Activated CD8-positive, alpha-beta T cell treated with anti-CD3 and anti-CD28 coated beads, Interleukin-2, amount 10 ng/mL, durations not matched to agents 7 days and 5 days (primary cell): ENCODE results near the gene EEF2K. TPM values are rescaled to one million over a fixed set of nuclear protein-coding genes. Genes with fewer than 3 reads are reported as not detected.

ENCODE experiments used
- ATAC-seq: fragments of 150-1000 bp; cut with Tn5 transposase; one replicate; pipeline ENCODE4 v1.10.0; 2021; ENCODE audit warnings: moderate library complexity
- CTCF ChIA-PET: fragments of 350-600 bp; sonication (Branson Sonifier 250); formaldehyde crosslinking; loops from one replicate; lab custom pipeline; 2021; ENCODE audit warnings: antibody characterized with exemption; lab: Charles Lee
- POLR2A ChIA-PET: fragments of 350-600 bp; sonication (Branson Sonifier 250); formaldehyde crosslinking; loops from one replicate; lab custom pipeline; 2021; ENCODE audit warnings: antibody characterized with exemption; lab: Charles Lee
- DNase-seq: peaks from one replicate; pipeline ENCODE4 v3.0.0-alpha.2; 2020
- H3K27ac Mint-ChIP-seq: one replicate; pipeline ENCODE4 v1.8.0; 2021; ENCODE audit warnings: mild to moderate bottlenecking, mixed read lengths
- H3K27me3 Mint-ChIP-seq: one replicate; pipeline ENCODE4 v1.8.0; 2021; ENCODE audit warnings: low read depth, mixed read lengths
- H3K36me3 Mint-ChIP-seq: one replicate; pipeline ENCODE4 v1.8.0; 2021; ENCODE audit warnings: low read depth, mixed read lengths
- H3K4me1 Mint-ChIP-seq: one replicate; pipeline ENCODE4 v1.8.0; 2021; ENCODE audit warnings: low read depth, mixed read lengths
- H3K4me3 Mint-ChIP-seq: one replicate; pipeline ENCODE4 v1.8.0; 2021; ENCODE audit warnings: mild to moderate bottlenecking, mixed read lengths
- H3K9me3 Mint-ChIP-seq: one replicate; pipeline ENCODE4 v1.8.0; 2022; ENCODE audit warnings: mixed read lengths; ENCODE audit not compliant: insufficient read depth
- total RNA-seq, 2 experiments: library from RNA; stranded (reverse); gene quantifications; one replicate each; pipeline ENCODE4 v1.2.3, GENCODE V29; 2021

Gene EEF2K
- total RNA-seq, 2 experiments from 2014 or later = 27.7 to 28.9 TPM

GRCh38 chr16:22177968-22178930 is 27.8 kb upstream of the EEF2K start:
- Mint-ChIP-seq H3K36me3 (no peaks in the 10 kb centered on the region), H3K27ac (no peak overlapping the region), H3K4me3 (no peak overlapping the region), H3K27me3 (no peaks in the 10 kb centered on the region), H3K4me1 (no peaks in the 10 kb centered on the region), H3K9me3 (no peaks in the 10 kb centered on the region)
- DNase-seq (no peak), ATAC-seq (no peak)
- POLR2A ChIA-PET = no interaction called here
- CTCF ChIA-PET = interaction anchor here (1.6 to 1.9 kb wide), 2 partner anchors 9 to 11 kb away, joined by 4 to 9 read pairs; no protein-coding TSS in a partner anchor

- CTCF ChIA-PET = interaction anchor here (1.2 kb wide), 1 partner anchor 104 kb away, joined by 3 read pairs; no protein-coding TSS in a partner anchor
- Mint-ChIP-seq H3K27ac (no peak overlapping the region), H3K4me3 (no peak overlapping the region), H3K27me3 (no peaks in the 10 kb centered on the region), H3K36me3 (no peaks in the 10 kb centered on the region), H3K4me1 (no peaks in the 10 kb centered on the region), H3K9me3 (no peaks in the 10 kb centered on the region)
- DNase-seq (no peak), ATAC-seq (no peak)
- POLR2A ChIA-PET = no interaction called here
Observed at GRCh38 chr16:22181426-22181825, 24.7 kb upstream of the EEF2K start.

- CTCF ChIA-PET = no interaction called here
- no peak for DNase-seq
- Mint-ChIP-seq H3K27ac (no peak overlapping the region), H3K27me3 (no peaks in the 10 kb centered on the region), H3K36me3 (no peaks in the 10 kb centered on the region), H3K4me1 (no peaks in the 10 kb centered on the region), H3K4me3 (no peak overlapping the region), H3K9me3 (no peaks in the 10 kb centered on the region)
- no peak for ATAC-seq
- POLR2A ChIA-PET = no interaction called here
Observed at GRCh38 chr16:22181843-22182242, 24.2 kb upstream of the EEF2K start.

GRCh38 chr16:22183335-22183734 is 22.7 kb upstream of the EEF2K start:
- no peak overlapping the region for H3K4me3 Mint-ChIP-seq
- ChIA-PET POLR2A (no interaction called here), CTCF (interaction anchor here (1.1 kb wide), 1 partner anchor 105 kb away, joined by 4 read pairs; no protein-coding TSS in a partner anchor)
- H3K36me3 Mint-ChIP-seq = no peaks in the 10 kb centered on the region
- no peaks in the 10 kb centered on the region for H3K9me3 Mint-ChIP-seq
- H3K27me3 Mint-ChIP-seq = no peaks in the 10 kb centered on the region
- H3K4me1 Mint-ChIP-seq = peaks cover 4% of the 10 kb centered on the region
- no peak for DNase-seq
- no peak for ATAC-seq
- no peak overlapping the region for H3K27ac Mint-ChIP-seq

- ChIA-PET CTCF (interaction anchor here (1.1 to 1.4 kb wide), 2 partner anchors 24 to 106 kb away, joined by 3 to 4 read pairs; no protein-coding TSS in a partner anchor), POLR2A (no interaction called here)
- H3K36me3 Mint-ChIP-seq = no peaks in the 10 kb centered on the region
- peaks cover 11% of the 10 kb centered on the region for H3K4me1 Mint-ChIP-seq
- no peak overlapping the region for H3K4me3 Mint-ChIP-seq
- DNase-seq (no peak), ATAC-seq (no peak)
- H3K27me3 Mint-ChIP-seq = no peaks in the 10 kb centered on the region
- H3K27ac Mint-ChIP-seq = no peak overlapping the region
- no peaks in the 10 kb centered on the region for H3K9me3 Mint-ChIP-seq
Observed at GRCh38 chr16:22183901-22184614, 22.0 kb upstream of the EEF2K start.

- ATAC-seq (no peak), DNase-seq (no peak)
- no peaks in the 10 kb centered on the region for H3K27me3 Mint-ChIP-seq
- no peaks in the 10 kb centered on the region for H3K9me3 Mint-ChIP-seq
- H3K27ac Mint-ChIP-seq = no peak overlapping the region
- no peak overlapping the region for H3K4me3 Mint-ChIP-seq
- peaks cover 16% of the 10 kb centered on the region for H3K4me1 Mint-ChIP-seq
- no peaks in the 10 kb centered on the region for H3K36me3 Mint-ChIP-seq
- POLR2A ChIA-PET = no interaction called here
- CTCF ChIA-PET = interaction anchor here (1.1 to 1.4 kb wide), 2 partner anchors 24 to 107 kb away, joined by 3 to 4 read pairs; no protein-coding TSS in a partner anchor
Observed at GRCh38 chr16:22184615-22184968, 21.5 kb upstream of the EEF2K start.

- Mint-ChIP-seq H3K36me3 (no peaks in the 10 kb centered on the region), H3K4me3 (no peak overlapping the region), H3K27me3 (no peaks in the 10 kb centered on the region), H3K27ac (no peak overlapping the region), H3K4me1 (peaks cover 20% of the 10 kb centered on the region), H3K9me3 (no peaks in the 10 kb centered on the region)
- ChIA-PET POLR2A (no interaction called here), CTCF (interaction anchor here (1.1 to 4.2 kb wide), 5 partner anchors 9 to 187 kb away, joined by 4 to 78 read pairs (median 41); partner anchors contain the start of gene PDZD9)
- DNase-seq = no peak
- no peak for ATAC-seq
Observed at GRCh38 chr16:22186517-22186916, 19.6 kb upstream of the EEF2K start.

- ATAC-seq (no peak), DNase-seq (no peak)
- no peak overlapping the region for H3K27ac Mint-ChIP-seq
- H3K27me3 Mint-ChIP-seq = no peaks in the 10 kb centered on the region
- H3K4me1 Mint-ChIP-seq = peaks cover 36% of the 10 kb centered on the region
- no peaks in the 10 kb centered on the region for H3K9me3 Mint-ChIP-seq
- POLR2A ChIA-PET = interaction anchor here (0.5 to 2.4 kb wide), 4 partner anchors 110 to 368 kb away, joined by 3 to 13 read pairs (median 8); partner anchors contain the start of gene UQCRC2
- no peak overlapping the region for H3K4me3 Mint-ChIP-seq
- H3K36me3 Mint-ChIP-seq = no peaks in the 10 kb centered on the region
- CTCF ChIA-PET = interaction anchor here (0.7 to 4.2 kb wide), 56 partner anchors 8 to 531 kb away, joined by 3 to 78 read pairs (median 5); partner anchors contain the start of genes EEF2K, MOSMO, PDZD9 and POLR3E
Observed at GRCh38 chr16:22188267-22188594, 17.8 kb upstream of the EEF2K start.

GRCh38 chr16:22188595-22189442 is 17.3 kb upstream of the EEF2K start:
- peak overlapping the region; percentile 91 for H3K4me3 Mint-ChIP-seq
- peaks cover 42% of the 10 kb centered on the region for H3K4me1 Mint-ChIP-seq
- peak overlapping the region; percentile 99 for H3K27ac Mint-ChIP-seq
- peak; percentile 81 for DNase-seq
- H3K9me3 Mint-ChIP-seq = no peaks in the 10 kb centered on the region
- POLR2A ChIA-PET = interaction anchor here (0.5 to 2.4 kb wide), 8 partner anchors 17 to 370 kb away, joined by 3 to 13 read pairs (median 4); partner anchors contain the start of genes EEF2K, MOSMO and UQCRC2
- H3K27me3 Mint-ChIP-seq = no peaks in the 10 kb centered on the region
- ATAC-seq = no peak
- CTCF ChIA-PET = interaction anchor here (0.6 to 4.2 kb wide), 61 partner anchors 9 to 532 kb away, joined by 3 to 78 read pairs (median 5); partner anchors contain the start of genes EEF2K, MOSMO, PDZD9 and POLR3E
- H3K36me3 Mint-ChIP-seq = no peaks in the 10 kb centered on the region

- peak overlapping the region; percentile 91 for H3K4me3 Mint-ChIP-seq
- CTCF ChIA-PET = interaction anchor here (0.6 to 4.2 kb wide), 37 partner anchors 9 to 370 kb away, joined by 3 to 78 read pairs (median 7); partner anchors contain the start of genes EEF2K, MOSMO, PDZD9 and POLR3E
- POLR2A ChIA-PET = interaction anchor here (1.3 to 2.4 kb wide), 5 partner anchors 17 to 236 kb away, joined by 3 to 13 read pairs (median 7); partner anchors contain the start of genes EEF2K, MOSMO and UQCRC2
- H3K36me3 Mint-ChIP-seq = peaks cover under 1% of the 10 kb centered on the region
- H3K9me3 Mint-ChIP-seq = no peaks in the 10 kb centered on the region
- peak; percentile 42 for DNase-seq
- no peaks in the 10 kb centered on the region for H3K27me3 Mint-ChIP-seq
- peaks cover 48% of the 10 kb centered on the region for H3K4me1 Mint-ChIP-seq
- ATAC-seq = no peak
- peak overlapping the region; percentile 99 for H3K27ac Mint-ChIP-seq
Observed at GRCh38 chr16:22189473-22190080, 16.5 kb upstream of the EEF2K start.
